ENCODE data around the gene PREX1. TPM values are rescaled to one million over a fixed set of nuclear protein-coding genes. Genes with fewer than 3 reads are reported as not detected.

Gene PREX1
- polyA plus RNA-seq, 1 of the 3 experiments (the other 2 are of a cell fraction): 5.3 TPM

DNA sequence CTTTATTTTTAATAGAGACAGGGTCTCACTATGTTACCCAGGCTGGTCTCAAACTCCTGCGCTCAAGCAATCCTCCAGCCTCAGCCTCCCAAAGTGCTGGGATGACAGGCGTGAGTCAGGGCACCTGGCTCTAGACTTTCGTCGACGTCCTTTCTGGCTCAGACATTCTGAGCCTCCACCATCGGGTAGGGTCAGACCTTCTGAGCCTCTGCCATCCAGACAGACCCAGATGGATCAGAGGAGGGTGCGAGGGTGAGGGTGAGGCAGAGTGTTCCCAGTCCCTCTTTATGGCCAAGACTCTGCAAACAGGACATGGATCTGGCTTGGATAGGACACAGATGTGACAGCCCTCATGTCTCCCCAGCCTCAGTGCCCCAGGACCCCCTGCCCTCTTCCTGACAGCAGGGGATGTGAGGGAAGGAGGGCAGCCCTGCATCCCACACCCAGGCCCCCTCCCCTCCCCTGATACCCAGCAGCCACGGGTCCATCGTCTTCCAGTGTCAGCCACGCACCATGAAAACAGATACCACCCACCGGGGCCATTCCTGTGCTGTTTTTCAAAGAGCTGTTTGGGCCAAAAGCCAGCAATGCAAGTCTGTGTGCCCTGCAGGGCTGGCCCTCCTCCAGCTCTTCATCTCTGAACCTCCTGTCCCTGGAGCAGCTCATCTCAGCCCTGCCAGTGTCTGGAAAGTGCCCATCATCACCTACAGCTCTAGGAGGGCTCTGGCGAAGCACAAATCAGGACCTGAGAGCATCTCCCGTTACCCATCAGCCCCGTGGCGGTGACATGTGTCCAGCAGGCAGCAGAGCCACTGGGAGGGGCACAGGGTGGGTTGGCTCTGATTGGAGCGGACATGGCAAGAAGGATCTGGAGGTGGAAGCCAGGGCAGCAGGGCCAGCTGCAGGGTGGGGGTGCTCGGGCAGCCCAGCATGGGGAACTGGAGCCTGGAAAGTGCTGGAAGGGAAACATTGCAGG is 208.4 kb downstream of the PREX1 start (continued):
- TF ChIP-seq, protein P1, sequence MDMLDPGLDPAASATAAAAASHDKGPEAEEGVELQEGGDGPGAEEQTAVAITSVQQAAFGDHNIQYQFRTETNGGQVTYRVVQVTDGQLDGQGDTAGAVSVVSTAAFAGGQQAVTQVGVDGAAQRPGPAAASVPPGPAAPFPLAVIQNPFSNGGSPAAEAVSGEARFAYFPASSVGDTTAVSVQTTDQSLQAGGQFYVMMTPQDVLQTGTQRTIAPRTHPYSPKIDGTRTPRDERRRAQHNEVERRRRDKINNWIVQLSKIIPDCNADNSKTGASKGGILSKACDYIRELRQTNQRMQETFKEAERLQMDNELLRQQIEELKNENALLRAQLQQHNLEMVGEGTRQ (IDR thresholded peaks at IDR 0.05; ENCODE audit: borderline replicate concordance, low read depth, low read length): no peak
- TF ChIP-seq POLR2AphosphoS5 (IDR thresholded peaks at IDR 0.05; ENCODE audit: low read depth, low read length) (peak; percentile 24; the same call in 1 of the 2 replicates), RAD21 (IDR thresholded peaks at IDR 0.05; ENCODE audit: low read length) (no peak; the same call in none of the 2 replicates), RFX5 (IDR thresholded peaks at IDR 0.05; ENCODE audit: low read length) (no peak), GATA2 (CRISPR knock-in tag; IDR thresholded peaks at IDR 0.05) (peak; percentile 98), FOSL2 (IDR thresholded peaks at IDR 0.05; ENCODE audit: borderline replicate concordance, low read depth) (no peak), RCOR1 (IDR thresholded peaks at IDR 0.05; ENCODE audit: low read length) (peak; percentile 99), FOXJ3 (CRISPR knock-in tag; IDR thresholded peaks at IDR 0.05) (peak; percentile 100), NRF1 (IDR thresholded peaks at IDR 0.05; ENCODE audit: low read depth, low read length) (no peak)
- TF ChIP-seq, protein P2, sequence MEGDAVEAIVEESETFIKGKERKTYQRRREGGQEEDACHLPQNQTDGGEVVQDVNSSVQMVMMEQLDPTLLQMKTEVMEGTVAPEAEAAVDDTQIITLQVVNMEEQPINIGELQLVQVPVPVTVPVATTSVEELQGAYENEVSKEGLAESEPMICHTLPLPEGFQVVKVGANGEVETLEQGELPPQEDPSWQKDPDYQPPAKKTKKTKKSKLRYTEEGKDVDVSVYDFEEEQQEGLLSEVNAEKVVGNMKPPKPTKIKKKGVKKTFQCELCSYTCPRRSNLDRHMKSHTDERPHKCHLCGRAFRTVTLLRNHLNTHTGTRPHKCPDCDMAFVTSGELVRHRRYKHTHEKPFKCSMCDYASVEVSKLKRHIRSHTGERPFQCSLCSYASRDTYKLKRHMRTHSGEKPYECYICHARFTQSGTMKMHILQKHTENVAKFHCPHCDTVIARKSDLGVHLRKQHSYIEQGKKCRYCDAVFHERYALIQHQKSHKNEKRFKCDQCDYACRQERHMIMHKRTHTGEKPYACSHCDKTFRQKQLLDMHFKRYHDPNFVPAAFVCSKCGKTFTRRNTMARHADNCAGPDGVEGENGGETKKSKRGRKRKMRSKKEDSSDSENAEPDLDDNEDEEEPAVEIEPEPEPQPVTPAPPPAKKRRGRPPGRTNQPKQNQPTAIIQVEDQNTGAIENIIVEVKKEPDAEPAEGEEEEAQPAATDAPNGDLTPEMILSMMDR (IDR thresholded peaks at IDR 0.05): no peak

DNA sequence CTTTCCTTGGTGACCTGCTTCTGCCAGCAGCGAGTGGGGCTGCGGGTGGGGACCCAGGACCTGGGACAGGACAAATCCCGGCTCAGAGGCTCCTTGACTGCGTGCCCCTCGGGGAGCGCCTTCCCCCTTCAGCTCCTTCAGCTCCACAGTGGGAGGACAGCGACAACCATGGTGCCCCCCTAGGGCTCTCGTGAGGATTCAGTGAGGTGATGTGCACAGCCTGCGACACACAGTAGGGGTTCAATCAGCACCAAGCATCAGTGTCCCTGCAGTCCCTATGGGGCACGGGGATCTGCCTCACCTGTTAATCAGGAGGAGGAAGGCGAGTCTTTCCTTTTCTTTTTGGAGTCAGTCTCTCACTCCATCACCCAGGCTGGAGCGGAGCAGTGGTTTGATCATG is 209.2 kb downstream of the PREX1 start:
- Histone ChIP-seq H4K20me1 (ENCODE audit: insufficient read depth) (no peaks in the 10 kb centered on the region), H2AFZ (ENCODE audit: low read depth) (no peak overlapping the region), H3F3A (replicated peaks; ENCODE audit: insufficient read depth) (peaks cover 2% of the 10 kb centered on the region), H3K9ac (no peak overlapping the region), H3K9me3 (no peaks in the 10 kb centered on the region), H3K36me3 (replicated peaks in 1 of 2; ENCODE audit: control insufficient read depth in 1 of 2, insufficient read depth in 2 of 2, low read length in 1 of 2) (no peaks in the 10 kb centered on the region), H3K4me2 (no peak overlapping the region), H3K9me2 (no peaks in the 10 kb centered on the region), H3K4me1 (ENCODE audit: control insufficient read depth in 1 of 2, insufficient read depth in 2 of 2, low read depth in 1 of 2, low read length in 1 of 2) (peaks cover 0 to 27% of the 10 kb centered on the region in 2 experiments; a peak in 2 of 4 replicates), H3K27ac (ENCODE audit: low read depth in 2 of 2, low read length in 1 of 2) (no peak overlapping the region), H3K79me2 (ENCODE audit: insufficient read depth) (no peaks in the 10 kb centered on the region), H3K4me3 (ENCODE audit: low read depth in 2 of 2, low read length in 1 of 2) (no peak overlapping the region), H3K27me3 (ENCODE audit: insufficient read depth) (no peaks in the 10 kb centered on the region)
- no peak for DNase-seq
- WGBS (ENCODE audit: low lambda C conversion rate): 82% methylated on average over 11 of the region's 12 CpGs
- TF ChIP-seq RCOR1 (IDR thresholded peaks at IDR 0.05; ENCODE audit: low read length) (no peak), GABPA (IDR thresholded peaks at IDR 0.05; ENCODE audit: low read depth) (no peak), YY1 (IDR thresholded peaks at IDR 0.05; ENCODE audit: low read depth) (no peak), TEAD4 (IDR thresholded peaks at IDR 0.05; ENCODE audit: borderline replicate concordance, insufficient read depth) (no peak), NFIC (IDR thresholded peaks at IDR 0.05; ENCODE audit: borderline replicate concordance) (no peak), ELF1 (IDR thresholded peaks at IDR 0.05) (no peak), JUND (IDR thresholded peaks at IDR 0.05) (no peak), MEF2A (IDR thresholded peaks at IDR 0.05; ENCODE audit: borderline replicate concordance, low read depth) (no peak), TCF12 (IDR thresholded peaks at IDR 0.05) (no peak), TAF1 (IDR thresholded peaks at IDR 0.05; ENCODE audit: borderline replicate concordance, low read depth, low read length) (no peak)
- TF ChIP-seq, protein P1 (IDR thresholded peaks at IDR 0.05; ENCODE audit: borderline replicate concordance, low read depth, low read length): no peak
- ChIA-PET POLR2A (no interaction called here), CTCF (interaction anchor here (5.3 to 10.6 kb wide), 4 partner anchors 15 to 948 kb away, joined by 103 to 437 read pairs (median 123); partner anchors contain the start of gene SULF2)
